Measurements from ENCODE around the gene GRK5. TPM values are rescaled to one million over a fixed set of nuclear protein-coding genes. Genes with fewer than 3 reads are reported as not detected.
A peak's percentile ranks its signal among the peaks of the same experiment; 100 is the strongest.

The GRK5 gene
- total and polyA plus RNA-seq, 9 of the 15 experiments (the other 6 are each of a cell fraction or from before 2014, with no cell fraction given): 0.46 to 0.83 (median 0.67) TPM; not detected in 2

DNA sequence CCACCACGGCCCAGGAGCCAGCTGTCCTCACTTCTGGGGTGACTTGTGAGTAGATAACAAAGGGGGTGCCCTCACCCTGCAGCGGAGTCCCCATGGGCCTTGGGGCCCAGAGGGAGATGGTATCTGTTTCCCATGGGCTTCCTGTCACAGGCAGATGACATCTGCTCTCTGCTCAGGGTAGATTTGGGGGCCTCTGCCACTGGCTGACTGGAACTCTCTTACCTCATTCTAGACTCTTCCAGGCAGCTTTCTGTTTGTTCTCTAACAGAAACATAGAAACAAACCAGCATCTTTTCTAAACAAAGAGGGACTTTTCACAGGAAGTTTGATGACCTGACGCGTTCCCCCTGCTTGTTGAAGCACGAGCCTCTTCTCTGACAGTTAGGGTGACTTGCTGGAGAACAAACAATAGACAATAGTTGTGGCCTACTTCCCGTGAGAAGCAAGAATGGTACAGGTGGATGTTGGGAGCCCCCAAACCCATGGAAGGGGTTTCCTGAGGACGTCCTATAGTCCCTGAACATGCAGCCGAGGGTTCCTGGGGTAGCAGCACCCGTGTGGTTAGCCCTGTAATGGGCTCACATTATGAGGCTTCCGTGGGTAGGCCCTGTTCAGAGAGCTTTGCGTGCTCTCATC is 61.6 kb downstream of the GRK5 start (continued):
- TF ChIP-seq SAFB2 (IDR thresholded peaks at IDR 0.05; ENCODE audit: borderline replicate concordance, low read depth, low read length, severe bottlenecking) (no peak), EWSR1 (IDR thresholded peaks at IDR 0.05; ENCODE audit: borderline replicate concordance, low read depth, partially characterized antibody) (no peak), ZNF644 (tag; IDR thresholded peaks at IDR 0.05; ENCODE audit: low read depth) (no peak), NFIC (IDR thresholded peaks at IDR 0.05) (no peak), ZNF224 (CRISPR knock-in tag; IDR thresholded peaks at IDR 0.05) (no peak), MTA2 (IDR thresholded peaks at IDR 0.05; ENCODE audit: low read depth) (no peak), GABPA (tag; conservative IDR thresholded peaks at IDR 0.05; ENCODE audit: low read depth) (0 out of 2 replicates have a peak, but pooled peaks have one; percentile 32), CBFA2T3 (IDR thresholded peaks at IDR 0.05) (peak; percentile 49), RBM22 (IDR thresholded peaks at IDR 0.05; ENCODE audit: low read depth, low read length, poor library complexity, severe bottlenecking) (no peak), DPF2 (IDR thresholded peaks at IDR 0.05) (0 out of 2 replicates have a peak, but pooled peaks have one; percentile 33), RB1 (IDR thresholded peaks at IDR 0.05; ENCODE audit: low read depth) (no peak), ZKSCAN1 (IDR thresholded peaks at IDR 0.05; ENCODE audit: low read depth, low read length) (no peak), ZBTB17 (CRISPR knock-in tag; IDR thresholded peaks at IDR 0.05) (no peak), RUNX1 (IDR thresholded peaks at IDR 0.05; ENCODE audit: low read depth) (no peak)
- TF ChIP-seq, protein P1, sequence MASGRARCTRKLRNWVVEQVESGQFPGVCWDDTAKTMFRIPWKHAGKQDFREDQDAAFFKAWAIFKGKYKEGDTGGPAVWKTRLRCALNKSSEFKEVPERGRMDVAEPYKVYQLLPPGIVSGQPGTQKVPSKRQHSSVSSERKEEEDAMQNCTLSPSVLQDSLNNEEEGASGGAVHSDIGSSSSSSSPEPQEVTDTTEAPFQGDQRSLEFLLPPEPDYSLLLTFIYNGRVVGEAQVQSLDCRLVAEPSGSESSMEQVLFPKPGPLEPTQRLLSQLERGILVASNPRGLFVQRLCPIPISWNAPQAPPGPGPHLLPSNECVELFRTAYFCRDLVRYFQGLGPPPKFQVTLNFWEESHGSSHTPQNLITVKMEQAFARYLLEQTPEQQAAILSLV (tag; IDR thresholded peaks at IDR 0.05): no peak

Data from K562 (cell line).